ENCODE data around the gene TRAF3.
A peak's percentile ranks its signal among the peaks of the same experiment; 100 is the strongest.

The TRAF3 gene

DNA sequence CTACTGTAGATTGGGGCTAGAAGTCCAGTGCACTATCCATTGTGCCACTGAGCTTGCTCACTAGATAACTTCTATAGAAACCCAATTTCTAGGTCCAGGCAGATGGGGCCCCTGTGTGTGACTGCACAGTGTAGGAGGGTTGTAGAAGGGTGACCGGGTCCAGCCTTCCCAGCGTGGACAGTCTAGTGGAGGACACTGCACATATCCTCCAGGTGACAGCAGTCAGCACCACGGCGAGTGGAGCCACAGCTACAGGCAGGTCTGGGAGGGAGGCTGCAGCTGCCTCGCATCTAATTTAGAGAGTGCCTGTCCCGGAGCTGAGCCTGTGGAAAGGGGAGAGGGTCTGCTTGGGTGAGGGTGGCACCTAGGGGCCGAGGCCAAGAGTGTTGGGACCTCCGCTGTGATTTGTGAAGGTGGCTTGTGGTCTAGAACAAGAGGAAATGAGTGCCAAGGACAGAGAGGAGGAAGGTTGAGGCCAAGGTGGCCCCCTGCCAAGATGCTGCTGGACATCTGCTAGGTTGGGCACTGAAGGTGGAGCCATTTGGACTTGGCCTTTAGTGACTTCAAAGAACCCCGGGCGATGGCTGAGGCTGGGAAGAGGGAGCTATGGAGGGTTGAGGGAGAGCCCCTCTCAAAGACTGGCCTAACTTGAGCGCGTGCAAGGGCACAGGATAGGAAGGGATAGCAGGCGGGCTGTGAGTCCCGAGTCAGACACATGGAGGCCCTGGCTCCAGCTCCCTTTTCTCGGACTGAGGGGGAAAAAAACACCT is 46.0 kb upstream of the TRAF3 start:
- peak; percentile 13; the same call in 1 of the 3 replicates for ATAC-seq (ENCODE audit: low read depth)

DNA sequence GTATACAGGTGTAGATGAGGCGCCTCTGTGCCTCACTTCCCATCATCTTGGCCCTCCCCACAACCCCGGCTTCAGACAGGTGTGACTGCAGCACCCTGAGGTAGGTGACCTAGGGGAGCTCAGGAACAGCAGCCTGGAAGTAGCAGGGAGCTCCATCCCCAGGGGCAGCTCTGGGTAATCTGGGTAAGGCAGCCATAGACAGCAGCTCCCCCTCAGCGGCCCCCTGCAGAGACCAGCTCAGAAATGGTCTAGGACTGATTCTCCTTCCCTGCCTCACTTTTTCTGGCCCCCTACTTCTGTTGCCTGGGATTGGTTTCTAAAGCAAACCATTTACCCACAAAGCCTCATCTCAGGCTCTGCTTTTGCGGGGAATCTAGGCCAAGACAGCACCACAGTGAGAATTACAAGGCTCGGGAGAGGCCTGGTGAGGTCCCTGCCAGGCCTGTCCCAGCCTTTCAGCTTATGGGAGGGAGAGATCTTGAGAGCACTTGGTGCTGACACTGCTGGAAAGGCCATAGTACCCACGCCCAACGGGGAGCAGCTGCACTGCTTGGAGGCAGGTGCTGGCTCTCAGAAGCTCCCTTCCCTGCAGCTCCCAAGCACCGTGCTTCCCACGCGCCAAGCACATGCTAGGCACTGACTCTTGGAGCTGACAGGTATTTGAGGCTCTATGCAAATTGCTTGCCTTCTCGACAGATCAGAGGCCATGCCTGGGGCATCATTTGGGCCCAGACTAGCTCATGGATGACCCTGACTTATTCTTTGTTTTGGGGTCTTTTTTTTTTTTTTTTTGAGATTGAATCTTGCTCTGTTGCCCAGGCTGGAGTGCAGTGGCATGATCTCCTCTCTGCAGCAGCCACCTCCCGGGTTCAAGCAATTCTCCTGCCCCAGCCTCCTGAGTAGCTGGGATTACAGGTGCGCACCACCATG is 45.1 kb upstream of the TRAF3 start:
- Histone ChIP-seq H3K36me3 (ENCODE audit: low read depth) (peaks cover 37% of the 10 kb centered on the region), H3K9me3 (ENCODE audit: severe bottlenecking) (no peaks in the 10 kb centered on the region), H3K27me3 (ENCODE audit: insufficient read depth, poor library complexity, severe bottlenecking) (no peaks in the 10 kb centered on the region), H3K4me3 (ENCODE audit: severe bottlenecking) (no peak overlapping the region), H3K4me1 (ENCODE audit: insufficient read depth, poor library complexity, severe bottlenecking) (no peaks in the 10 kb centered on the region), H3K27ac (ENCODE audit: poor library complexity, severe bottlenecking) (no peak overlapping the region)
- ATAC-seq (ENCODE audit: low read depth) (peak; percentile 20; the same call in 1 of the 3 replicates), DNase-seq (ENCODE audit: low spot score) (no peak)
- TF ChIP-seq, protein P1, sequence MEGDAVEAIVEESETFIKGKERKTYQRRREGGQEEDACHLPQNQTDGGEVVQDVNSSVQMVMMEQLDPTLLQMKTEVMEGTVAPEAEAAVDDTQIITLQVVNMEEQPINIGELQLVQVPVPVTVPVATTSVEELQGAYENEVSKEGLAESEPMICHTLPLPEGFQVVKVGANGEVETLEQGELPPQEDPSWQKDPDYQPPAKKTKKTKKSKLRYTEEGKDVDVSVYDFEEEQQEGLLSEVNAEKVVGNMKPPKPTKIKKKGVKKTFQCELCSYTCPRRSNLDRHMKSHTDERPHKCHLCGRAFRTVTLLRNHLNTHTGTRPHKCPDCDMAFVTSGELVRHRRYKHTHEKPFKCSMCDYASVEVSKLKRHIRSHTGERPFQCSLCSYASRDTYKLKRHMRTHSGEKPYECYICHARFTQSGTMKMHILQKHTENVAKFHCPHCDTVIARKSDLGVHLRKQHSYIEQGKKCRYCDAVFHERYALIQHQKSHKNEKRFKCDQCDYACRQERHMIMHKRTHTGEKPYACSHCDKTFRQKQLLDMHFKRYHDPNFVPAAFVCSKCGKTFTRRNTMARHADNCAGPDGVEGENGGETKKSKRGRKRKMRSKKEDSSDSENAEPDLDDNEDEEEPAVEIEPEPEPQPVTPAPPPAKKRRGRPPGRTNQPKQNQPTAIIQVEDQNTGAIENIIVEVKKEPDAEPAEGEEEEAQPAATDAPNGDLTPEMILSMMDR (IDR thresholded peaks at IDR 0.05; ENCODE audit: poor library complexity, severe bottlenecking): no peak

More for the DNA sequence above, 46.0 kb upstream of the TRAF3 start:
- Histone ChIP-seq H3K4me3 (ENCODE audit: severe bottlenecking) (no peak overlapping the region), H3K4me1 (ENCODE audit: insufficient read depth, poor library complexity, severe bottlenecking) (no peaks in the 10 kb centered on the region), H3K9me3 (ENCODE audit: severe bottlenecking) (no peaks in the 10 kb centered on the region), H3K27ac (ENCODE audit: poor library complexity, severe bottlenecking) (no peak overlapping the region), H3K27me3 (ENCODE audit: insufficient read depth, poor library complexity, severe bottlenecking) (no peaks in the 10 kb centered on the region), H3K36me3 (ENCODE audit: low read depth) (peaks cover 44% of the 10 kb centered on the region)
- TF ChIP-seq, protein P1 (IDR thresholded peaks at IDR 0.05; ENCODE audit: poor library complexity, severe bottlenecking): no peak
- DNase-seq (ENCODE audit: low spot score): no peak

DNA sequence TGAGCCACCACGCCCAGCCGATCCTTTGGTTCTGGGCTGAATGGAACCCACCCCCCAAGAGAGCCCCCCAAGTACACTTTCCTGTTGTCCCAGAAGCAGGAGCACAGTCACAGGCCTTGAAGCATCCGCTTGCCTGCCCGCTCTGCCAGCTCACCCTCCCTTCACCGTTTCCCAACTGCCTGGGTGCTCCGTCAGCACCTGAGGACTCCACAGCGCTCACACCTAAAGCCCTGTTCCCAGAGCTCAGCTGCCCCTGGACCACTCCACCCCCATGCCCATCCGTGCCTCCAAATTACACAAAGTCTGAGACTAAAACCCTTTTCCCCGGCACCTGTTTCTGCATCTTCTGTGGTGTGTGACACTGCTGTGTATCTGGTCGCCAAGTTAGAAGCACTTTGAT is 44.3 kb upstream of the TRAF3 start:
- TF ChIP-seq, protein P1 (IDR thresholded peaks at IDR 0.05; ENCODE audit: poor library complexity, severe bottlenecking): no peak
- Histone ChIP-seq H3K27me3 (ENCODE audit: insufficient read depth, poor library complexity, severe bottlenecking) (no peaks in the 10 kb centered on the region), H3K9me3 (ENCODE audit: severe bottlenecking) (no peaks in the 10 kb centered on the region), H3K4me1 (ENCODE audit: insufficient read depth, poor library complexity, severe bottlenecking) (no peaks in the 10 kb centered on the region), H3K27ac (ENCODE audit: poor library complexity, severe bottlenecking) (no peak overlapping the region), H3K36me3 (ENCODE audit: low read depth) (peaks cover 30% of the 10 kb centered on the region), H3K4me3 (ENCODE audit: severe bottlenecking) (no peak overlapping the region)
- no peak for DNase-seq (ENCODE audit: low spot score)
- no peak; the same call in 2 of the 3 replicates for ATAC-seq (ENCODE audit: low read depth)

DNA sequence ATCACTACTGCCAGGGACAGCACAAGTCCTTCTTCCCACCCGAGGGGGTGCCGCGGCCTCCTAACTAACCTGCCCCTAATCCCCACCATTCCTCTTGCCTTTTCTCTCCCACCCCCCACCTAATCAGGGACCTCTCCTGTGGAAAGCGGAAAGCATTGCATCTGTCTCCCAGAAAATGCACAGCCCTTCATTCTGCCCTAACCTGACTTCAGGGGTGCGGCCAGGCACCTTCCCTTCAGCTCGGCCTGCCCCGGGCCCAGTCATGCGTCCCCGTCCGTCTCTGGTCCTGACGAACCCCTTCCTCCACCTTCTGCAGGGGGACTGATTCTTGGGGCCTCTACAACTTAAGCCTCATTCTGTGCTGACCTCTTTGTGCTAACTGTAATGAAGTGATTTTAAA is 43.9 kb upstream of the TRAF3 start:
- DNase-seq (ENCODE audit: low spot score): no peak
- ATAC-seq (ENCODE audit: low read depth): no peak
- Histone ChIP-seq H3K9me3 (ENCODE audit: severe bottlenecking) (no peaks in the 10 kb centered on the region), H3K27me3 (ENCODE audit: insufficient read depth, poor library complexity, severe bottlenecking) (no peaks in the 10 kb centered on the region), H3K27ac (ENCODE audit: poor library complexity, severe bottlenecking) (no peak overlapping the region), H3K4me1 (ENCODE audit: insufficient read depth, poor library complexity, severe bottlenecking) (no peaks in the 10 kb centered on the region), H3K36me3 (ENCODE audit: low read depth) (peaks cover 26% of the 10 kb centered on the region), H3K4me3 (ENCODE audit: severe bottlenecking) (no peak overlapping the region)
- TF ChIP-seq, protein P1 (IDR thresholded peaks at IDR 0.05; ENCODE audit: poor library complexity, severe bottlenecking): no peak
